NCI-H1092 (cell line): Measurements from ENCODE around the gene AMN.
A peak's percentile ranks its signal among the peaks of the same experiment; 100 is the strongest.
"Not testable (repeated sequence)": the region's sequence is repeated elsewhere in the genome, so short reads cannot be mapped to it uniquely, and the experiment has no call there.

Experiments
- DNase-seq: peaks from one replicate; lab custom pipeline; 2025; lab: John Stamatoyannopoulos, UW

Gene AMN

DNA sequence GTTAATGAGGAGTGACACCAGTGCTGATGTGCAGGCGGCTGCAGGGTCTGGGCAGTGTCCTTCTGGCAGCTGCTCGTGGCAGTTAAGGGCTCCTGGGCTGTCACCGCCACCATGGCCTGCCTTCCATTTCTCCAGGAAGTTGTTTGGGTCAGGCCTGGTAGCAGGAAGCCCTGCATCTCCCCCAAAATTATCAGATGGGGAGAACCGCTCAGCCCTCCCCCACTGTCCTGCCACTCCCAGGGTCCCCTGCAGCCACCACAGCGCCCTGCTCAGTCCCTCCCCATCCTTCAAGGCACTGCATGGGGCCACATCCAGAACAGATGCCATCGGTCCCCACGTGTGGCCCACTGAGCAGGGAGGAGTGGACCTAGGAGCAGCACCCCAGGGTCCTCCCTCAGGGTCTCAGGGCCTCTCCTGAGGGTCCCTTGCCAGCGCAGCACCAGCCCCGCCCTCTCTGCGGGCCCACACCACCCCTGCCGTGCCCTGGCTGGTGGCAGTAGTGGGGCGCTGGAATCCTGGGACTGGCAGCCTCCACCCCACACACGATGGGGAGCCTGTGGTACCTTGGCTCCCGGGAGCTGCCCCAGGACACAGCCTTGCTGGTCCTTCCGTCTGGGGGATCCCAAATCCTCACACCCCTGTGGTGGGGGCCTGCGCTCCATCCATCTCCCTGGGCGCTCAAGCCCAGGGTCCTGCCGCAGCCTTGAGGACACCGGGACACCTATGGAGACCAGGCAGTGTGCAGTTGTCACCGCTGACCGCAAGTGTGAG is 10.3 kb upstream of the AMN start:
- no peak for DNase-seq

DNA sequence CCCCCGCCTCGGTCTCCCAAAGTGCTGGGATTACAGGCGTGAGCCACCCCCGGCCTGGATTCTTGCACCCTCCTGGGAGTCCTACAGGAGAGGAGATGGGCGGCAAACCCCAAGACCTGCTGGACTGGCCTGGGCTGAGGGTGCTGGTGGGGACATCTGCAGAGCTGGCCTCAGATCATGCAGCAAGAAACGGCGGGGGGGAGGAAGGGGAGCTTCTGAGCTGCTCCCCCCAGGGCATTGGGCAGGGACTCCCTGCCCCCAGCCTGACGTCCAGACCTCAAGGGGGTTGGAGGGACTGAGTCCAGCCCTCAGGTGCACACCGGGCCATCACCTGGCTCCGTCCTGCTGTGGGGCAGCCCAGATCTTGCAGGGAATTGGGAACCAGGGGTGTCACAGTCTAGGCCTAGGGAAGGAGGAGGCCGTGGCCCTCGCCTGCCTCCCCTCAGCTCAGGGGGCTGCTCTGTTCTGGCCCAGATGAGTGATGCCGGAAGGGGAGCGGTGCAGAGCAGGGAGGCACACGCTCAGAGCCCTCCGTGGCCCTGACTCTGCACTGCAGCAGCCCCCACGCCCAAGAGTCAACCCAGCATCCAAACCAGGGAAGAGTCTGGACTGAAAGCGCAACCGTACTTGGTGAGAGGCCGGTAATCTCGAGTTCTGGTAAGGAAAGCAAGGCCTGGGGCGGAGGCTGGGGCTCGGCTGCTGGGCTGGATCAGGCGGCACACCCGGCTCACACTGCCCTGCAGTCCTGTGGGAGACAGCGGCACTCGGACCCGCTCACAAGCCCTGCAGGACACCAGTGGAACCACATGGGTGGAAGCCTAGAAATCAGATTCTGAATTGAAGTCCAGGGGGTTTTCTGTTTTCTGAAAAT is 8.9 kb upstream of the AMN start:
- no peak for DNase-seq

DNA sequence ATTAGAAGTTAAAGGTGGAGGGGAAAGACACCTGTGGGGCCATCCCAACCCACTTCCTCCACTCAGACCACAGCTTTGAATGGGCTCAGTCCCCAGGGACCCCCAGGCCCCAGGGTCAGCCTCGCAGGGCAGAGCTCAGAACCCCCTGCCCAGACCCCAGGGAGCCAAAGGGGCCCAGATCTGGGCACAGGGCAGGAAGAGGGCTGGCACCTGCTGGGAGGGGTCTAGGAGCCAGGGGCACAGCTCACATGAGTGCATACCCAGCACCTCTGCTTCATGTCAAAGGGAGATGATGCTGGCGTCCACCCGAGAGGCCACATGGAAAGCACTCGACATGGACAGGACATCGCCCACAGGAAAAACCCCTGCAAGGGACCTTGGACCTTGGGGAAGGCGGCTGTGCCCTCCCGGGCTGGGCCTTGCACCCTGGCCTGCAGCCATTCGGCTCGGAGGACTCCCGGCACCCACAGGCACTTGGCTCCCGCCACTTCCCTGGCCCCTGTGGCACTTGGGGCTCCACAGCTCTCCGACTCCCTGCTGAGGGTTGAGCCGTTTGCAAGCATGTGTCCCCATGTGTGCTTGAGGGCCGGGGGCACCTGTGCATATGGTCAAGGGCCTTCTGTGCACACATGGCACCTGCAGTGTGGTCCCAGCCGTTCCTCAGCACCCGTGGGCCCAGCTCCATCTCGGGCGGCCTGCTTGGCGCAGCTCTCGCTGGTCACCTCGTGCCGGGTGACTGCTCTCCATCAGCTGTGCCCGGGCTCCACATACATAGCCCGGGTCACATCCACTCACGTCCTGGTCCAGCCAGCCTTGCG is 7.8 kb upstream of the AMN start:
- no peak for DNase-seq

DNA sequence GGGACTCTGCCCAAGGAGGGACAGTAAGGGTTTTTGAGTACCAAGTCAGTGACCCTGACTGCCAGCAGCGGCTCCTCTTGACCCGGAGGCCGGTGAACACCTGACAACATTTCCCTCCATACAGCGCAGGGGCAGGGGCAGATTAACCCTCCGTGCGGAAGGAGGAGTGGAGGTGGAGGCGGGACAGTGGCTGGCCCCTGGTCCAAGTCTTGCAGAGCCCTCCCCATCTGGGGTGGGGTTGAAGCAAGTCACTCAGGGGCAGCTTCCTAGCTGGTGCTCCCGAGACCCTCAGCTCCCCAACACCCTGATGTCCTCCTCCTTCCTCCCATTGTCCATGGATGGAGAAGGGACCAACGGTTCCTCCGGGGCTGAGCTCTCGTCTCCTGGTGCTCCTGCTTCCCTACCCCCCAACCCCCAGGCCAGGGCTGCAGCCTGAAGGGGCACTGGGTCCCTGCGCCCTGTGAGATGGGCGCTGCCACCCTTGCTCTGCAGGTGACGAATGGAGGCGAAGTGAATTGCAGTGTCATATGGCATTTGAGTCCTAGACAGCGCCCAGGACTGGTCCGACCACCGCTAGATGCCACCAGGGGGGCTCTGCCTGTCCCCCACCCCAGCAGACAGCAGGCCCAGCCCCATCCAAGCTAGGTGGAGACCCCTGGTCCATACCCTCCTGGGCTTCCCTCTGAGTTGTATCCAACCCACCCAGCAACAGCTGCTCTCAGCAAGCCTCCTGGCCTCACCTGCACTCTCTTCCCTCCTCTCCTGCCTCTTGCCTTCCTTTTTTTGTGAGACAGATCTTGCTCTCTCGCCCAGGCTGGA is 7.0 kb upstream of the AMN start:
- no peak for DNase-seq

DNA sequence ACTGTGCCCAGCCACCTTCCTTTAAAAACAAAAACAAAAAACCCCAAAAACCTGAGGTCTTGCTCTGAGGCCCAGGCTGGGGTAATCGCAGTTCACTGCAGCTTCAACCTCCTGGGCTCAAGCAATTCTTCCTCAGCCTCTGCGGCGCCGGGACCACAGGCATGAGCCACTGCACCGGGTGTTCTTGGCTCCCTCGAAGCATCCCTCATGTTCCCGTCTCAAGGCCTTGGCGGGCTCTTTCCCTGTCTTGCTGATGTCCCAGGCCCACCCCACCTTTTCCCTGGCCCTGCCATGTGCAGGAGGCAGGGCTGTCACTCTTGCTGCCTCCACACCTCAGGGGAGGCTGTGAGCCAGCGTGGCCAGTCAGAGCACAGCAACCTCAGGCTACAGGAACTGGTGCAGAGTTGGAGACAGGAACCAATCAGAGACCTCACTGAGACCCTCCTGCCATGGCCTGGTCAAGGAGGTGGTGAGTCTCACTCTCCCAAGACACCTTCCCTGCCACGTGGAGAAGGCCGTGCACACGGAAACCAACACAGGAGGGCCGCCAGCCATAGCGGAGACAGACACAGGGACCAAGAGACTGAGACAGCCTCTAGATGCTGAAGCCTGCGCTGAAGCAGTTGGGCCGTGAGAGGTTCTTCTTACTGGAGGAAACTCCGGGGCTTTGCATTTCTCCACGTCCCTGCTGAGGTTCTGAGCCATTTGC is 6.0 kb upstream of the AMN start:
- DNase-seq, result no peak

DNA sequence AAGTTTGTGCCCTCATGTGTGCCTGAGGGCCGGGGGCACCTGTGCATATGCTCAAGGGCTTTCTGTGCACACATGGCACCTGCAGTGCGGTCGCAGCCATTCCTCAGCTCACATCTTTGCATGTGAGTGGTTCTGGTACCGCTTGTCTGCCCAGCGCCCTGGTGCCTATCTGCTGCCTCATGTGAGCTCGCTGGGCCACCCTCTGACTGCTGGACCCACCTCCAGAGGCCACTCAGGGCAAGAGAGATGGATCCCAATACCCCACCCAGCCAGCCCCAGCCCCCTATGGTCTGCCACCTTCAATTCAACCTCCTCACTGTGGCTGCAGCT is 5.4 kb upstream of the AMN start:
- no peak for DNase-seq

DNA sequence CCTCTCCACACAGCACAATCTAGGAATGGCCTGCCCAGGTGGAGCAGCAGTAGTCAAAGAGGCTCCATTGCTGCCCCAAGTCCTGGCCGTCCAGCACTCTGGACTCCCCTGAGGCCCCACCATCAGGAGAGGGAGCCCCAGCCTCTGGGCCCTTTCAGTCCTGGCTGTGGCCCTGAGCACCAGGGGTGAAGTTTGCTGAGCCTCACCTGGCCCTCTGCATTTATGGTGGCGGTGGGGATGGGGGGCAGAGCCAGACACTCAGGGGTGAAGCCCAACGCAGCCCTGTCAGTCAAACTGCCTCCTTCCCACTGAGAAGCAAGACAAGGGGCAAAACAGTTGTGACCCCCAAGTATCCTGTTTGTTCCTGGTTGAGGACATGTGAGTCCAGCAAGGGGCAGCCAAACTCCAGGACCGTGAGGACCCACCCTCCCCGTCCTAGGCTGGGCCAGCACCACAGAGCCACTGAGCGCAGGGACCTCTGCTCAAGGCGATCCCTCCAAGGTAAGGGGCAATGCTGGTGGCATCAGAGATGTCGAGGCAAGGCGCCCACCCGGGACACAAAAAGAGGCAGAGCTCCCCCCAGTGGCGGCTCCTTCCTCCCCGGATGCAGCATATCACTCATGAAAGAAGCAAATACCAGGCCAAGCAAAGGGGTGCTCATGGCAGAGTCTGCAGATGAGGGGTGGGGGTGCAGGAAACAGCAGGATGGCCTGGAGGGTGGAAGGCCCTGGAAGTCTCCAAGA is 4.8 kb upstream of the AMN start:
- DNase-seq, result peak; percentile 58

DNA sequence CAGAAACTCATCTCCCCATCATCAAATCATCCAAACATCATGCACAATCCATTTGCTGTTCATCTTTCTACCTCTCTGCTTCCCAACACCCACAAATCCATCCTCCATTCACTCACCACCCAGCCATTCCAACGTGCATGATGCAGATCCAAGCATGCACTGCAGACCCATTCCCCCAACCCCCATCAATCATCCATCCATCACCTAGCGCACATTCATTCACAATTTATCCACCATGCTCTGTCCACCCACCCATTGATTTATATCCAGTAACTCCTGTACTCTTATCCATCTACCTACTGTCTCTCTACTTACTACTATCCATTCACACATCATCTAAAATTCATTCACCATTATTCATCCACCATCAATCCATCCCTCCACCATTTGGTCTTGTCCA is 4.0 kb upstream of the AMN start:
- DNase-seq, result no peak

DNA sequence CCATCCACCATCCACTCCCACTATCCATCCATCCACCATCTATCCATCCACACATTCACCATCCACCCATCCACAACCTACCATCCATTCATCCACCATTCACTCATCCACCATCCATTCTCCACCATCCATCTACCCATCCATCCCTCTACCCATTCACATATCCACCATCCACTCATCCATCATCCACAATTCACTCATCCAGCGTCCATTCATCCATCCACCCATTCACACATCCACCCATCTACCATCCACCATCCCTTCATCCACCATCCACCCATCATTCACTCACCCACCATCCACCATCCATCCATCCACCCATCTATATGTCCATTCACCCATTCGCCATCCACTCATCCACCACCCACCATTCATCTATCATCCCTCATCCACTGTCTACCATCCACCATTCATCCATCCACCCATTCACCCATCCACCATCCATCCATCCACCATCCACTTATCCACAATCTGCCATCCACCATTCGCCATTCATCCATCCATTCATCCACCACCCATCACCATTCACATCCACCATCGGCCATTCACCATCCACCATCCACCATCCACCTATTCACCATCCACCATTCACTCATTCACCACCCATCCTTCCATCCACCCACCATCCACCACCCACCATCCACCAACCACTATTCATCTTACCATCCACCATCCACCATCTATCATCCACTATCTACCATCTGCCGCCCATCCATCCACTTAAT is 2.0 kb upstream of the AMN start:
- no peak for DNase-seq

DNA sequence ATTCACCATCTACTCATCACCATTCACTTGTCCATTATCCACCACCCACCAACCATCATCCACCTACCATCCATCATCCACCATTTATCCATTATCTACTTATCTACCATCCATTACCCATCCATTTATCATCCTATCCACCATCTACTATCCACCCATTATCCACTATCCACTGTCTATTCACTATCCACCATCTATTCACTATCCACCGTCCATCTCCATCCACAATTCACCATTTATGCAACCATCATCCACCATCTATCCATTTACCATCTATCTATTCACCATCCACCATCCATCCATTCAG is 1.5 kb upstream of the AMN start:
- DNase-seq, result no peak

DNA sequence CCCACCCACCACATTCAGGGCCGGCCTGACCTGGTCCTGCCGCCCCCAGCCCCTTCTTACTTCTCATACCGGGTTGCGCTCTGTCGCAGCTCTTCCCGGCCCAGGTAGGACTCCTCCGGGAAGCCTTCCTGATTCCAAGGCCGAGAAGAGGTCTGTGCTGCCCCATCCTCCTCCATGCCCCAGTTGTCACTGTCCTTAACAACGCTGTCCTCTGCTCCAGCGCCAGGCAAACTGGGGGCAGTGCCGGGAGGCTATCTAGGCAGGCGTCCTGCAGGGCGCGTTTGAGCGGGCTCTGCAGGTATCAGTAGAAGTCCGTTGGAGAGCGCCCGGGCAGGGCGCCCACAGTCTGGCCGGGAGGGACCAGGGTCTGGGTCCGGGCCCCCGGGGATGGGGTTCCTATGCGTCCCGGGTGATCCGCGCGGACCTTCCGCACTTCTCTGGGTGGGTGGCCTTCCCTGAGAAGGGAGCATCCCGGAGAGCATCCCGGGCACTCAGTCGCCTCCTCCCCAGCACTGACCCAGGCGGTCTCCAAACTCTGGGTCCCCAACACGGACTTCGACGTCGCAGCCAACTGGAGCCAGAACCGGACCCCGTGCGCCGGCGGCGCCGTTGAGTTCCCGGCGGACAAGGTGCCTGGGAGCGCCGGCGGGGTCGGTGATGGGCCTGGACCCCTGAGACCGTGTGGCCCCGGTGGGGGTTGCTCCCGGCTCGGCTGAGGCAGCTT is 900 bp downstream of the AMN start:
- DNase-seq, result no peak

DNA sequence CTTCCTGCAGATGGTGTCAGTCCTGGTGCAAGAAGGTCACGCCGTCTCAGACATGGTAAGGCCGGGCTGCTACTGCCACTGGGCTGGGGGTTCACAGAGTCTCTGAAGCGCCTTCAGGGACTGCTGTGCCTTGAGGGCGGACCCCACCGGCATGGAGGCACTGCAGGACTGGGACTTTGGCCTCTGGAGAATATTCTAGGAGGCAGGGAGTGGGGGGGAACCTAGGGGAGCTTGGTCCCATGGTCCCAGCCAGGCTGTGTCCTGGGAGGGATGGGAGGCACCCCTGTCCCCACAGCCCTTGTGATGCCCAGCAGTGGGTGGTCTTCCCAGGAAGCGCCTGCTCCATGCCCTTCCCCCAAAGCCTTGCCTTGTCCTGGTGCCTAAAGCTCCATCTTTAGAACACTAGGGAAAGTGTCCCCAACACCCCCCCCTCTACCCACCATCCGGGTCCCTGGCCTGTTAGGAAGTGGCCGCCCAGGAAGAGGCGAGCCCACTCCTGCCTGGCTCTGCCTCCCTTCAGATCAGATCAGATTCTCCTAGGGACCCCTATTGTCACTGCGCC is 1.5 kb downstream of the AMN start:
- no peak for DNase-seq

DNA sequence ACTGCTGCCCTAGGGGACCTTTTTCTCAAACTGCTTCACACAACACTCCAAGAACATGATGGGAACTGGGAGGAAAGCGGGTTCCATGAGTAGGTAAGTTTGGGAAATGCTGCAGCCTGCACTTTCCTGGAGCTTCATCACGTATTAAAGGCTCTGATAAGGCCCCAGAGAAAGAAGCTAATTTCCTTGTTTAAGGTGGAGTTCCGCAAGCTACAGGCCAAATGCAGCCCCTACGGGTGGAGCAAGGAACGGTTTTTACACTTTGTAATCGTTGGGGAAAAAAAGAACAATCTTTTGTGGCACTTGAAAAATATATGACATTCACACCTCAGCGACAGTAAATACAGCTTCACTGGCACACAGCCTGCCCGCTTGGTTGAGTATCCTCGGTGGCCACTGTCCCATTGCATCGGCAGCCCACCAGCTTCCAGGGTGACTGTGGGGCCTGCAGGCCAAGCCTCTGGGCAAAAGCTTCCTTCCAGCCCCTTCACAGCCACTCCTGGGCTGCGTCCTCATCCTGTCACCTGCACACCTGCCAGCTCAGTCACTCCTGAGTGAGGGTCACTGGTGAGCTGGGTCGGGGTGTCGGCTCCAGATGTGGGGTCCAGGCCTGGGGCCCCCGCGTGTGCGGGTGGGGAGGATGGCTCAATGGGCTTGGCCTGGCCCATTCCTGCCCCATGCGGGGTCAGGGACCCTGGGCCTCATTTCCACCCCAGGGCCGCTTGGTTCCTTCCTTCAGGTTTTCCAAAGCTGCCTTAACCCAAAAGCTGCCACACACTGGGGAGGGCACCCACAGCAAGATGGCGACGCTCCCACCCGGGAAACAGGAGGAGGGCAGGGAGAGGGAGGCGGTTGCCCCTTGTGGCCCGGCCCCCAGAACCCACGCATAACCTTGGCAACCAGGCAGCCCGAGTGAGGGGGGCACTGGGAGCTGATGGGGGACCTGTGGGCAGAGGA is 2.4 kb downstream of the AMN start:
- no peak for DNase-seq

DNA sequence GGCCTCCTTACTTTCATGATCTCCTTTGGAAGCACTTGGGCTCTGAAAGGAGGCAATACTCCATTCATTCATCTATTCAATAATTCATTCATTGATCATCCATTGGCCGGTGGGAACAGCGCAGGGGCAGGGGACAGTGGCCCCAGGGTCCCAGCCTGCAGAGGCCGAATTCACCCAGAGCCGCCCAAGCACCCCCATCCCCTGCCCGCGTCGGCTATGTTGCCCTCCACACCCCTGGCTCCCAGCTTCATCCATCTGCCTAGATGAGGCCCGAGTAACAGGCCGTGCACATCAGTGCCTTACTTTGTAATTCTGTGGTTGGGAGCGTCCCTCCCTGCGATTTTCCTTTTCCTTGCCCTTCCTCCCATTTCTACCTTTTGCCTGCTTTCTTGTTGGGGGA is 3.2 kb downstream of the AMN start:
- DNase-seq, result no peak

DNA sequence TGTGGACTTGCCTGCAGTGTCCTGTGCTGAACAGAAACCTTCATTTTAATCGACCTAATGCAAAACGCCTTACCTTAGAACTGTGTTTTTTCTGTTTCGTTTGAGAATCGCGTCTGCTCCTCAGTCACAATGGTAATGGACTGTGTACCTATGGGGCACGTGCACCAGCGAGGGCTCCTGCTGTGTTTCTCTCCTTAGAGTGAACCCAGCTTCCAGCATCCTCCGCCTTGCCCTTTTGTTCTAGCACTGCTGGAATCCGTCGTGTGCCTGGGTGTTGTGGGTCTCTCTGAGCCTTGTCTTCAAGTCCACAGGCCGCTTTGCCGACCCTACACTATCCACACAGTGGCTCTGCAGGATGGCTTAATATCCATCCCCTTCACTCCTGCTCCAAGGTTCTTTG is 3.6 kb downstream of the AMN start:
- DNase-seq, result no peak

DNA sequence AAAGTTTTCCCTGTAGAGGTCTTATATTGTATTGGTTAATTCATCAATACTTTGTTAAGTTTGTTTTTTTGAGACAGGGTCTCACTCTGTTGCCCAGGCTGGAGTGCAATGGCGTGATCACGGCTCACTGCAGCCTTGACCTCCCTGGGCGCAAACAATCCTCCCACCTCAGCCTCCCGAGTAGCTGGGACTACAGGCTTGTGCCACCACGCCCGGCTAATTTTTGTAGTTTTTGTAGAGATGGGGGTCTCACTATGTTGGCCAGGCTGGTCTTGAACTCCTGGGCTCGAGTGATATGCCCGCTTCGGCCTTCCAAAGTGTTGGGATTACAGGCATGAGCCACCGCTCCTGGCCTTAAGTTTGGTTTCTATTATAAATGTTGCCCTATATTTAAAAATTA is 4.4 kb downstream of the AMN start:
- not testable (repeated sequence) for DNase-seq

DNA sequence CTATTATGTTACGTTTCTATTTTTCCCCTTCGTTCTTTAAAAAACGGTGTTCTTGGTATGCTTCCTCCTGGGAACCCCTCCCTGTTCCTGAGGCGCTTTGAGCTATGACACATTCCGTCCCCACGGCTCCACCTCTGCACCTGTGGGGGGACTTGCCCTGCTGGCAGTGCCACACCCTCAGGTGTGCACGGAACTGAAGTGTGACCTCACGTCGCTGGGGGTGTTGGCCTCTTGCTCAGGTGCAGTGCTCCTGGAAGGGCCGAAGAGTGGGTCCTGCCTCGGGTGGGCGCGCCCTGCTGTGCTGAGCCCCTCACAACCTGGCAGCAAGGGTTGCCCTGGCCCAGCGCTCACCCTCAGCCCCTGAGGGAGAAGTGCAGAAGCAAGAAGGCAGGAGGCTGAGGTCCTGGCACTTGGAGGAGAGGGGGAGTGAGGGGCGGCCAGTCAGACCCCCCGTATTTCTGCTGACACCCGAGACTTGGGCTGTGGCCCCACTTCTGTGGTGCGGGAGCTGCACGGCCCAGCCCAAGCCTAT is 4.9 kb downstream of the AMN start:
- no peak for DNase-seq
